Prostate gland (tissue), 2 donors: ENCODE measurements around the gene CDYL.

Source experiments
- CTCF ChIP-seq, 4 experiments: fragments of 200-600 bp in 2 of 4; fragments of 450-650 bp in 2 of 4; sonication (generic) in 2 of 4; IDR thresholded peaks; 1 replicate in 3 of 4; 2 replicates in 1 of 4; pipeline ENCODE4 v1.5.1; 2016 to 2019; ENCODE audit warnings: antibody characterized with exemption in 4 of 4, mild to moderate bottlenecking in 2 of 4, moderate library complexity in 2 of 4
- POLR2A ChIP-seq: fragments of 450-650 bp; IDR thresholded peaks from one replicate; pipeline ENCODE4 v1.6.1; 2016; ENCODE audit warnings: antibody characterized with exemption, mild to moderate bottlenecking

- no peak for TF ChIP-seq CTCF (IDR thresholded peaks at IDR 0.05)
- no peak for TF ChIP-seq POLR2A
Observed at GRCh38 chr6:4883298-4883697, 107.1 kb downstream of the CDYL start.
